T-helper 1 cell treated with Interleukin-12 subunit alpha and Interleukin-12 subunit beta and Interleukin-4 antibody, amounts not matched to agents 30 μg/mL and 1 μg/mL, for 36 hours (primary cell): ENCODE results near the gene TTC4.

Experiments used
- H3K27ac Mint-ChIP-seq: one replicate; pipeline ENCODE4 v1.8.0; 2021; ENCODE audit warnings: mild to moderate bottlenecking, mixed read lengths
- H3K27me3 Mint-ChIP-seq: one replicate; pipeline ENCODE4 v1.8.0; 2021; ENCODE audit warnings: low read depth, mixed read lengths
- H3K36me3 Mint-ChIP-seq: one replicate; pipeline ENCODE4 v1.8.0; 2021; ENCODE audit warnings: low read depth, mixed read lengths
- H3K4me1 Mint-ChIP-seq: one replicate; pipeline ENCODE4 v1.8.0; 2021; ENCODE audit warnings: low read depth, mixed read lengths
- H3K4me3 Mint-ChIP-seq: one replicate; pipeline ENCODE4 v1.8.0; 2021; ENCODE audit warnings: mild to moderate bottlenecking, moderate library complexity, mixed read lengths
- H3K9me3 Mint-ChIP-seq: one replicate; pipeline ENCODE4 v1.8.0; 2021; ENCODE audit warnings: mixed read lengths

Gene TTC4

GRCh38 chr1:54695764-54696163 is 19.9 kb upstream of the TTC4 start:
- Mint-ChIP-seq H3K4me3 (no peak overlapping the region), H3K36me3 (no peaks in the 10 kb centered on the region), H3K4me1 (no peaks in the 10 kb centered on the region), H3K9me3 (no peaks in the 10 kb centered on the region), H3K27ac (no peak overlapping the region), H3K27me3 (no peaks in the 10 kb centered on the region)

- no peak overlapping the region for H3K27ac Mint-ChIP-seq
- no peaks in the 10 kb centered on the region for H3K9me3 Mint-ChIP-seq
- H3K4me3 Mint-ChIP-seq: no peak overlapping the region
- no peaks in the 10 kb centered on the region for H3K27me3 Mint-ChIP-seq
- H3K4me1 Mint-ChIP-seq: no peaks in the 10 kb centered on the region
- H3K36me3 Mint-ChIP-seq: no peaks in the 10 kb centered on the region
Measured at GRCh38 chr1:54696262-54696661, 19.4 kb upstream of the TTC4 start.

GRCh38 chr1:54697896-54698295 is 17.8 kb upstream of the TTC4 start:
- Mint-ChIP-seq H3K27me3 (peaks cover 4% of the 10 kb centered on the region), H3K4me3 (no peak overlapping the region), H3K36me3 (no peaks in the 10 kb centered on the region), H3K27ac (no peak overlapping the region), H3K4me1 (no peaks in the 10 kb centered on the region), H3K9me3 (no peaks in the 10 kb centered on the region)

GRCh38 chr1:54698346-54698745 is 17.3 kb upstream of the TTC4 start:
- Mint-ChIP-seq H3K27ac (no peak overlapping the region), H3K27me3 (peaks cover 7% of the 10 kb centered on the region), H3K9me3 (no peaks in the 10 kb centered on the region), H3K4me1 (no peaks in the 10 kb centered on the region), H3K36me3 (no peaks in the 10 kb centered on the region), H3K4me3 (no peak overlapping the region)

- H3K9me3 Mint-ChIP-seq: no peaks in the 10 kb centered on the region
- H3K36me3 Mint-ChIP-seq: no peaks in the 10 kb centered on the region
- H3K27ac Mint-ChIP-seq: no peak overlapping the region
- no peaks in the 10 kb centered on the region for H3K4me1 Mint-ChIP-seq
- H3K27me3 Mint-ChIP-seq: peaks cover 7% of the 10 kb centered on the region
- H3K4me3 Mint-ChIP-seq: no peak overlapping the region
Measured at GRCh38 chr1:54699936-54700525, 15.6 kb upstream of the TTC4 start.

GRCh38 chr1:54701066-54701465 is 14.6 kb upstream of the TTC4 start:
- Mint-ChIP-seq H3K4me1 (no peaks in the 10 kb centered on the region), H3K36me3 (no peaks in the 10 kb centered on the region), H3K4me3 (no peak overlapping the region), H3K27me3 (peaks cover 7% of the 10 kb centered on the region), H3K27ac (no peak overlapping the region), H3K9me3 (no peaks in the 10 kb centered on the region)

GRCh38 chr1:54701996-54702395 is 13.7 kb upstream of the TTC4 start:
- H3K27ac Mint-ChIP-seq: no peak overlapping the region
- H3K27me3 Mint-ChIP-seq: peaks cover 7% of the 10 kb centered on the region
- no peaks in the 10 kb centered on the region for H3K4me1 Mint-ChIP-seq
- no peak overlapping the region for H3K4me3 Mint-ChIP-seq
- H3K9me3 Mint-ChIP-seq: no peaks in the 10 kb centered on the region
- no peaks in the 10 kb centered on the region for H3K36me3 Mint-ChIP-seq

GRCh38 chr1:54703471-54703870 is 12.2 kb upstream of the TTC4 start:
- no peak overlapping the region for H3K4me3 Mint-ChIP-seq
- no peaks in the 10 kb centered on the region for H3K36me3 Mint-ChIP-seq
- H3K9me3 Mint-ChIP-seq: no peaks in the 10 kb centered on the region
- no peaks in the 10 kb centered on the region for H3K4me1 Mint-ChIP-seq
- no peak overlapping the region for H3K27ac Mint-ChIP-seq
- peaks cover 7% of the 10 kb centered on the region for H3K27me3 Mint-ChIP-seq

GRCh38 chr1:54705153-54705552 is 10.5 kb upstream of the TTC4 start:
- Mint-ChIP-seq H3K27ac (no peak overlapping the region), H3K4me1 (no peaks in the 10 kb centered on the region), H3K4me3 (no peak overlapping the region), H3K9me3 (no peaks in the 10 kb centered on the region), H3K36me3 (no peaks in the 10 kb centered on the region), H3K27me3 (peaks cover 7% of the 10 kb centered on the region)

- Mint-ChIP-seq H3K27me3 (peaks cover 7% of the 10 kb centered on the region), H3K4me3 (no peak overlapping the region), H3K27ac (no peak overlapping the region), H3K9me3 (no peaks in the 10 kb centered on the region), H3K36me3 (no peaks in the 10 kb centered on the region), H3K4me1 (no peaks in the 10 kb centered on the region)
Measured at GRCh38 chr1:54706419-54706818, 9.2 kb upstream of the TTC4 start.

GRCh38 chr1:54708385-54708784 is 7.3 kb upstream of the TTC4 start:
- Mint-ChIP-seq H3K4me1 (no peaks in the 10 kb centered on the region), H3K27ac (no peak overlapping the region), H3K27me3 (no peaks in the 10 kb centered on the region), H3K4me3 (no peak overlapping the region), H3K9me3 (no peaks in the 10 kb centered on the region), H3K36me3 (no peaks in the 10 kb centered on the region)

GRCh38 chr1:54709547-54710292 is 5.9 kb upstream of the TTC4 start:
- Mint-ChIP-seq H3K4me1 (no peaks in the 10 kb centered on the region), H3K27ac (no peak overlapping the region), H3K9me3 (no peaks in the 10 kb centered on the region), H3K4me3 (no peak overlapping the region), H3K27me3 (no peaks in the 10 kb centered on the region), H3K36me3 (no peaks in the 10 kb centered on the region)

GRCh38 chr1:54710434-54710833 is 5.2 kb upstream of the TTC4 start:
- no peaks in the 10 kb centered on the region for H3K36me3 Mint-ChIP-seq
- no peaks in the 10 kb centered on the region for H3K9me3 Mint-ChIP-seq
- H3K27ac Mint-ChIP-seq: no peak overlapping the region
- H3K4me1 Mint-ChIP-seq: peaks cover 5% of the 10 kb centered on the region
- no peak overlapping the region for H3K4me3 Mint-ChIP-seq
- H3K27me3 Mint-ChIP-seq: no peaks in the 10 kb centered on the region

GRCh38 chr1:54710841-54711240 is 4.8 kb upstream of the TTC4 start:
- Mint-ChIP-seq H3K27ac (no peak overlapping the region), H3K4me1 (peaks cover 5% of the 10 kb centered on the region), H3K27me3 (no peaks in the 10 kb centered on the region), H3K9me3 (no peaks in the 10 kb centered on the region), H3K4me3 (no peak overlapping the region), H3K36me3 (no peaks in the 10 kb centered on the region)

GRCh38 chr1:54711536-54711935 is 4.1 kb upstream of the TTC4 start:
- H3K4me1 Mint-ChIP-seq: peaks cover 10% of the 10 kb centered on the region
- no peaks in the 10 kb centered on the region for H3K36me3 Mint-ChIP-seq
- no peaks in the 10 kb centered on the region for H3K27me3 Mint-ChIP-seq
- H3K4me3 Mint-ChIP-seq: no peak overlapping the region
- no peak overlapping the region for H3K27ac Mint-ChIP-seq
- H3K9me3 Mint-ChIP-seq: no peaks in the 10 kb centered on the region
